SK-N-SH (cell line): ENCODE measurements around the gene HDAC4.

Source experiments
- CTCF ChIP-seq: fragments of 200-600 bp; sonication (generic); IDR thresholded peaks from 2 replicates; pipeline ENCODE4 v1.6.1; 2017; ENCODE audit warnings: antibody characterized with exemption, mild to moderate bottlenecking, moderate library complexity
- EP300 ChIP-seq, 2 experiments: IDR thresholded peaks; 2 replicates each; pipeline versions ENCODE4 v1.4.0 to v1.6.1; 2012; ENCODE audit warnings: borderline replicate concordance in 1 of 2, low read depth in 1 of 2, low read length in 1 of 2
- FOXM1 ChIP-seq: IDR thresholded peaks from 2 replicates; pipeline ENCODE4 v1.4.0; 2012; ENCODE audit warnings: low read depth, mild to moderate bottlenecking
- GATA2 ChIP-seq: sonication (generic); formaldehyde crosslinking; IDR thresholded peaks from 2 replicates; pipeline ENCODE4 v1.5.0; 2020; ENCODE audit warnings: mild to moderate bottlenecking, missing genetic modification reagents
- PBX3 ChIP-seq: IDR thresholded peaks from 2 replicates; pipeline ENCODE4; 2012
- POLR2AphosphoS5 ChIP-seq: IDR thresholded peaks from 2 replicates; pipeline ENCODE4 v1.6.1; 2012; ENCODE audit warnings: low read depth, low read length
- SMC3 ChIP-seq: IDR thresholded peaks from 2 replicates; pipeline ENCODE4 v1.6.1; 2012; ENCODE audit warnings: low read depth, low read length, improper control_type of control experiment
- USF2 ChIP-seq: fragments of 150-350 bp; IDR thresholded peaks from 2 replicates; pipeline ENCODE4 v1.6.1; 2017; ENCODE audit warnings: antibody characterized with exemption, low read length, low read depth, borderline replicate concordance

GRCh38 chr2:239206851-239207250, 194.0 kb downstream of the HDAC4 start:
- TF ChIP-seq CTCF (no peak), USF2 (no peak), FOXM1 (no peak), PBX3 (no peak), GATA2 (CRISPR knock-in tag) (no peak), POLR2AphosphoS5 (no peak), SMC3 (no peak), EP300 (IDR thresholded peaks at IDR 0.05; ENCODE audit: borderline replicate concordance in 1 of 2, low read depth in 1 of 2, low read length in 1 of 2) (no peak)
